HUES48 (cell line): ENCODE measurements around the gene THYN1.

Experiments
- H3K27ac ChIP-seq: one replicate; pipeline ENCODE4 v1.7.0; 2013; ENCODE audit warnings: low read depth, low read length, inconsistent platforms
- H3K27me3 ChIP-seq: 2 replicates; pipeline ENCODE4 v1.6.1; 2013; ENCODE audit warnings: mild to moderate bottlenecking, low read length; ENCODE audit not compliant: control insufficient read depth, insufficient read depth
- H3K36me3 ChIP-seq: 2 replicates; pipeline ENCODE4 v1.6.1; 2013; ENCODE audit warnings: low read length; ENCODE audit not compliant: control insufficient read depth, insufficient read depth
- H3K4me1 ChIP-seq: 2 replicates; pipeline ENCODE4 v1.6.1; 2013; ENCODE audit warnings: mild to moderate bottlenecking, low read length; ENCODE audit not compliant: control insufficient read depth, insufficient read depth
- H3K4me3 ChIP-seq: 2 replicates; pipeline ENCODE4 v1.5.1; 2013; ENCODE audit warnings: mild to moderate bottlenecking, low read depth, low read length
- H3K9ac ChIP-seq: 2 replicates; pipeline ENCODE4 v1.6.1; 2013; ENCODE audit warnings: mild to moderate bottlenecking, low read depth, low read length, moderate library complexity
- H3K9me3 ChIP-seq: 2 replicates; pipeline ENCODE4 v1.6.1; 2013; ENCODE audit warnings: low read length; ENCODE audit not compliant: control insufficient read depth, insufficient read depth

THYN1 gene

DNA sequence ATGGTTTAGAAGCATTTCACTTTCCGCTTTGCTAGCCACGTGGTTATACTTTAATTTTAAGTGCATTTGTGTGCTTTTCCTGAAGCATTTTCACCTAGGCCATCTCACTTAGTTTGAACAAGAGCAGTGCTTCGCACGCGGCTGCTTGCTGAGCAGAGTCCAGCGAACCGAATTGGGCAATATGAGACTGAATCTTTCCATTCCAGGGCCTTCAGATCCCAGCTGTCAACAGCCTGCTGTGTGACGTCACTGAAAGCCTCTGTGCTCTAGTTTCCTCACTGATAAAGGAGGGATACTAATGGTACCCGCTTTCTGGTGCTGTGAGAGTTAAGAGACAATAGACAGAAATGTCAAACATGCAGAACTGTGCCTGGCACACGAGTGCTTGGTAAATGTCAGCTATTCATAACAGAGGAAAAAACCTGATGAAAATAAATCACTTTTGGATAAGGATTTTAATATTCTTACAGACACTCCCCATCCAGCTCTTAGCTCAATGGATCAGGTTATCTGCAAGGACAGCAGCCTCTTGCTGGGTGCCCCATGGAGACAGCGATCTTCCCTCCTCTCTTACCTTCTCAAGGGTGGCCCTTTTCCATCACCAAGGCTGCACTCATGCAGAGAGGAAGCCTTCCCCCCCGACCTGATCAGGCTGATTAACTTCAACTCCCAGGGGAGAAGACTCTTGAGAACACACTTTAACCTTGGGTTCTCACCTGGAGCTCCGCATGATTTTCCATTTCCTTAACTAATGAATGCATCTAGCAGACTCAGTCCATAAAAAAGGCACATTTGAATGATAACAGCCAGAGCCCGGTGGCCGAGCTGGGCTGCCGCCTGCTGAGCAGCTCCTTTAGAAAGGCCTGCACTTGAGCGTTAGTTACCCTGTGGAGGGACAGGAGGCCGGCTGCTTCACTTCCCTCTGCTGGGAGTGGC is 19.5 kb upstream of the THYN1 start:
- peak overlapping the region; percentile 88 for H3K27ac ChIP-seq
- H3K36me3 ChIP-seq = 0 out of 2 replicates have a peak, but pooled peaks cover 2% of the 10 kb centered on the region
- H3K4me3 ChIP-seq = peak overlapping the region; percentile 96
- no peak overlapping the region for H3K9ac ChIP-seq
- H3K9me3 ChIP-seq = no peaks in the 10 kb centered on the region
- H3K4me1 ChIP-seq = peaks cover 42% of the 10 kb centered on the region
- no peaks in the 10 kb centered on the region for H3K27me3 ChIP-seq

- H3K27ac ChIP-seq = peak overlapping the region; percentile 88
Observed at GRCh38 chr11:134271978-134272377, 18.8 kb upstream of the THYN1 start.

DNA sequence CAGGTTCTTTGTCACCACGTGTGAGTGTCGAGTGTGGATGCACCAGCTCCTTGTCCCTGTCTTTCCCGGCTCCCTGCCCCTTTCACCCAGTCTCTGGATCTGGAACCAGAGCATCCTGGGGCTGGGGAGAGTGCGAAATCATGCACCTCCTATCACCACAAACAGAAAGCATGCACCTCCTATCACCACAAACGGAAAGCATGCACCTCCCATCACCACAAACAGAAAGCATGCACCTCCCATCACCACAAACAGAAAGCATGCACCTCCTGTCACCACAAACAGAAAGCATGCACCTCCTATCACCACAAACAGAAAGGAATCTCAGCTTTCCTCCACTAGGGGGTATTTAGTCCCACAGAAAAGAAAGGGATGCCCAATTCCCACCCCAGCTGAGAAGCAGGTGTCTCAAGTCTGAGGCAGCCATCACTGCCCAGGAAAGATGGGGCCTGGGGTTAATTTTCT is 17.1 kb upstream of the THYN1 start:
- H3K27ac ChIP-seq = no peak overlapping the region
- no peak overlapping the region for H3K9ac ChIP-seq
- H3K4me1 ChIP-seq = peaks cover 58% of the 10 kb centered on the region
- peaks cover 5% of the 10 kb centered on the region; the same call in 1 of the 2 replicates for H3K36me3 ChIP-seq
- no peak overlapping the region for H3K4me3 ChIP-seq
- H3K9me3 ChIP-seq = no peaks in the 10 kb centered on the region
- no peaks in the 10 kb centered on the region for H3K27me3 ChIP-seq

More at GRCh38 chr11:134271978-134272377, 18.8 kb upstream of the THYN1 start:
- no peaks in the 10 kb centered on the region for H3K27me3 ChIP-seq
- 0 out of 2 replicates have a peak overlapping the region, but pooled peaks have one; percentile 96 for H3K4me3 ChIP-seq
- 0 out of 2 replicates have a peak, but pooled peaks cover 2% of the 10 kb centered on the region for H3K36me3 ChIP-seq
- no peaks in the 10 kb centered on the region for H3K9me3 ChIP-seq
- no peak overlapping the region for H3K9ac ChIP-seq
- peaks cover 48% of the 10 kb centered on the region for H3K4me1 ChIP-seq

DNA sequence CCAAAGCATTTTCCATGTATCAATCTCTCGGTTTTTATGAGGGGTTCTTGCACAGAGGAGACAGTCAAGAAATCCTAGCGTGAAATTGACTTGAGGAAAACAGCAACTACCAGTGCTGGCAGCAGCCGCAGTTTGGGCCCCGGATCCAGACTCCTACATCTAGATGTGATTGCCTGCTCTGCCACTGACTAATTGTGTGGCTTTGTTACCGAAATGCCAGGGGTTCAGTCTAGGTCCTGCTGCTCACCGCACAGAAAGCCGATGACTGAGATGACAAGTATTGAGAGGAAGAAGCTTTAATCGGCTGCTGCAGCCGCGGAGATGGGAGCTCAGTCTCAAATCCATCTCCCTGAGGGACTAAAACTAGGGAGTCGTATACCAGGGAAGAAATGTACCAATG is 14.8 kb upstream of the THYN1 start:
- Histone ChIP-seq H3K9ac (peak overlapping the region; percentile 22; the same call in 1 of the 2 replicates), H3K4me3 (no peak overlapping the region), H3K36me3 (peaks cover 21% of the 10 kb centered on the region), H3K27me3 (no peaks in the 10 kb centered on the region), H3K4me1 (peaks cover 52% of the 10 kb centered on the region), H3K27ac (no peak overlapping the region), H3K9me3 (no peaks in the 10 kb centered on the region)

- Histone ChIP-seq H3K27me3 (no peaks in the 10 kb centered on the region), H3K9ac (peak overlapping the region; percentile 22; the same call in 1 of the 2 replicates), H3K36me3 (peaks cover 26% of the 10 kb centered on the region), H3K4me3 (no peak overlapping the region), H3K4me1 (peaks cover 51% of the 10 kb centered on the region), H3K27ac (no peak overlapping the region), H3K9me3 (no peaks in the 10 kb centered on the region)
Observed at GRCh38 chr11:134267461-134267860, 14.3 kb upstream of the THYN1 start.

GRCh38 chr11:134266841-134267251 is 13.7 kb upstream of the THYN1 start:
- peaks cover 45% of the 10 kb centered on the region for H3K4me1 ChIP-seq
- H3K27me3 ChIP-seq = no peaks in the 10 kb centered on the region
- no peak overlapping the region for H3K27ac ChIP-seq
- no peak overlapping the region for H3K4me3 ChIP-seq
- peaks cover 31% of the 10 kb centered on the region for H3K36me3 ChIP-seq
- no peak overlapping the region for H3K9ac ChIP-seq
- no peaks in the 10 kb centered on the region for H3K9me3 ChIP-seq

- Histone ChIP-seq H3K36me3 (peaks cover 33% of the 10 kb centered on the region), H3K9me3 (no peaks in the 10 kb centered on the region), H3K4me3 (no peak overlapping the region), H3K9ac (no peak overlapping the region), H3K4me1 (peaks cover 40% of the 10 kb centered on the region), H3K27ac (no peak overlapping the region), H3K27me3 (no peaks in the 10 kb centered on the region)
Observed at GRCh38 chr11:134266440-134266839, 13.3 kb upstream of the THYN1 start.

DNA sequence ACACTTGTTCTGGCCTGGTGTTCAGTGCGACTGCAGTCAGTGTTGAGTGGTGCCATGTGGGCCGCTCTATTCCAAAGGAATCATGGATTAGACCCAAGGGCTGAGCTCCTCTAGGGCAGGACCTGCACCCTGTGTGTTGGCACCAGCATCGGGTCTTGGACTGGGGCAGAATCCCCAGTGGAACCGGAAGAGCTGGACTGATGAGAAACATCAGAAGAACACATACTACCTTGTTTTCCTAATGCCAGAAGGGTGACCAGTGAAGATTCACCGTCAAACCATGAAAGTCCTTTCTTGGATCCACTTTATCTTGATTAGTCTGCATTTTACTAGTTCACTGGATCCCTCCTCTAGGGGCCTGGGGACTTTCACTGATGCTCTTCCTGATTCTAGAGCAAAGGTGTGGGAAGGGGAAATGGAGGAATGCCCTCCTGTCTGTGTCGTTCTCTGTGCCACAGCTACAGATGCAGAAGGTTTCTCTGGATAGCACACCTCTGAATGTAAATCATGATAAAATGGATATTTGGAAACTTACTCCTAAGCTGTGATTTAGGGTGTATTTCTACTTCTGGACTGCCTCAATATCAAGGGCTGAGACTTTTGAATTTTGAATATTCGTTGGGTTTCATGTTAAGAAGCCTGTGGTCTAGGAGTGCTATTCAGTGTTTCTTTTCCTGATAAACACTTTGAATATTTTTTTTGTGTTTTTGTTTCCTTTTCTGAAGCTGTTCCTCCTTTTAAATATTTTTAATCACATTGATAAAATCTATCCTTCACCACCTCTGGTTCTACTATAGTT is 12.0 kb upstream of the THYN1 start:
- H3K4me3 ChIP-seq = no peak overlapping the region
- no peak overlapping the region for H3K9ac ChIP-seq
- peaks cover 31% of the 10 kb centered on the region for H3K4me1 ChIP-seq
- no peaks in the 10 kb centered on the region for H3K27me3 ChIP-seq
- H3K9me3 ChIP-seq = no peaks in the 10 kb centered on the region
- H3K27ac ChIP-seq = no peak overlapping the region
- peaks cover 45% of the 10 kb centered on the region for H3K36me3 ChIP-seq

DNA sequence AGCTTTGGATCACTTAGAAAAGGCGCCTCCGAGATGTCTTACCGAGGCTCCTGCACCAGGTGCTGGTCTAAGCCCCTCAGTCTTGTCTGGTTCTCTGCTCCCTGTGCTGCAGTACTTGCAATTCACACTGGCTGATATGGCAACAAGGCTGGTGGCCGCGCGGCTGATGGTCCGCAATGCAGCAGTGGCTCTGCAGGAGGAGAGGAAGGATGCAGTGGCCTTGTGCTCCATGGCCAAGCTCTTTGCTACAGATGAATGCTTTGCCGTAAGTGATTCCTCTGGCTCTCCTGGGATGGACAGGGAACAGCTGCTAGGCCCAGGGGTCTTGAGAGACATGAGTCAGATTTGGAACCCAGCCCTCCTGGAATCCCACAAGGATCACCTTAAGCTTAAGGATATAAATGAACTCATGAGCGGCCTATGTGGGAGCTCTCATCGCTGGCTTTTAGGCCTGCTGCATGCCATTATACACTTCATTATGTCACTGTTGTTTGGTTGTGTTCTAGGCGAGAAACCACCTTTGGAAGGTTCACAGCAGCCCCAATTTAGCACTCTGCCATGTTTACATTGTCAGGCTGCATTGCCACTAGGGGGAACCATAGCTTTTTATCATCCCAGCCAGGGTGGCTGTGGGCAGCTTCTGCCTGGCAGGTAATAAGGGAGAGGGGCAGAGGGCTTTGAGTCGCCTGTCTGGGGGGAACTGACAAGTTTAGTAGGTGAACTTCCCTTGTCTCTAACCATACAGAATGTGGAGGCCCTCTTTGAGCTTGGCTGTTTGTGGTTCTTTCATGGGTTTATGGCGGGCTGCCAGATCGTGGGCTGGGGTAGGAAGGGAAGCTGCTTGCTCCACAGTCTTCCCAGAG is 8.7 kb upstream of the THYN1 start:
- Histone ChIP-seq H3K36me3 (peaks cover 71% of the 10 kb centered on the region), H3K9me3 (no peaks in the 10 kb centered on the region), H3K27me3 (no peaks in the 10 kb centered on the region), H3K27ac (no peak overlapping the region), H3K4me1 (peaks cover 9% of the 10 kb centered on the region), H3K9ac (no peak overlapping the region), H3K4me3 (no peak overlapping the region)

DNA sequence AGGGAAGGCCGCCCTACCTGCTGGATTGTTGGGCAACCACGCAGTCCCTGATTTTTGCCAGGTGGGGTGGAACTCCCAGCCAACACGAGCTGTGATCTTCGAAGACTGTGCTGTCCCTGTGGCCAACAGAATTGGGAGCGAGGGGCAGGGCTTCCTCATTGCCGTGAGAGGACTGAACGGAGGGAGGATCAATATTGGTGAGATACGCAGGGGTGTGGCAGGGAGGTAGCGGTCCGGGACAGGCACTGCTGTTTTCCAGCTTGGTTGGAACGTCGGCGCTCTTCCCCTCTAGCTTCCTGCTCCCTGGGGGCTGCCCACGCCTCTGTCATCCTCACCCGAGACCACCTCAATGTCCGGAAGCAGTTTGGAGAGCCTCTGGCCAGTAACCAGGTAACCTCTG is 7.8 kb upstream of the THYN1 start:
- Histone ChIP-seq H3K27me3 (no peaks in the 10 kb centered on the region), H3K9ac (no peak overlapping the region), H3K9me3 (no peaks in the 10 kb centered on the region), H3K36me3 (peaks cover 78% of the 10 kb centered on the region), H3K4me1 (no peaks in the 10 kb centered on the region; the same call in 1 of the 2 replicates), H3K27ac (no peak overlapping the region), H3K4me3 (no peak overlapping the region)
